ENCODE measurements around the gene TSPAN18. TPM values are rescaled to one million over a fixed set of nuclear protein-coding genes. Genes with fewer than 3 reads are reported as not detected.

Gene TSPAN18
- total RNA-seq, 1 donor from 2014 or later = 52.8 TPM

GRCh38 chr11:44952500-44953260, 225.9 kb downstream of the TSPAN18 start:
- H3K4me1 Mint-ChIP-seq (ENCODE audit: unreplicated experiment) = peaks cover 31% of the 10 kb centered on the region

GRCh38 chr11:44954051-44954906, 227.5 kb downstream of the TSPAN18 start:
- H3K9me3 Mint-ChIP-seq = no peaks in the 10 kb centered on the region
- peaks cover 33% of the 10 kb centered on the region for H3K27me3 Mint-ChIP-seq
- H3K27ac Mint-ChIP-seq = no peak overlapping the region
- peaks cover 39% of the 10 kb centered on the region for H3K4me1 Mint-ChIP-seq (ENCODE audit: unreplicated experiment)
- no peak for TF ChIP-seq CTCF (conservative IDR thresholded peaks at IDR 0.05)
- no peaks in the 10 kb centered on the region for H3K36me3 Mint-ChIP-seq
- DNase-seq (ENCODE audit: extremely low spot score, unreplicated experiment) = no peak
- H3K4me3 Mint-ChIP-seq = no peak overlapping the region

More at GRCh38 chr11:44952500-44953260, 225.9 kb downstream of the TSPAN18 start:
- H3K36me3 Mint-ChIP-seq = no peaks in the 10 kb centered on the region
- H3K9me3 Mint-ChIP-seq = no peaks in the 10 kb centered on the region
- DNase-seq (ENCODE audit: extremely low spot score, unreplicated experiment) = no peak
- no peak for TF ChIP-seq CTCF (conservative IDR thresholded peaks at IDR 0.05)
- H3K27ac Mint-ChIP-seq = peak overlapping the region; percentile 39
- H3K4me3 Mint-ChIP-seq = peak overlapping the region; percentile 82
- H3K27me3 Mint-ChIP-seq = peaks cover 25% of the 10 kb centered on the region

GRCh38 chr11:44955015-44955738, 228.4 kb downstream of the TSPAN18 start:
- peaks cover 33% of the 10 kb centered on the region for H3K27me3 Mint-ChIP-seq

GRCh38 chr11:44957040-44957515, 230.3 kb downstream of the TSPAN18 start:
- H3K27ac Mint-ChIP-seq = no peak overlapping the region
- no peak for DNase-seq (ENCODE audit: extremely low spot score, unreplicated experiment)
- H3K9me3 Mint-ChIP-seq = no peaks in the 10 kb centered on the region

More at GRCh38 chr11:44955015-44955738, 228.4 kb downstream of the TSPAN18 start:
- Mint-ChIP-seq H3K36me3 (no peaks in the 10 kb centered on the region), H3K9me3 (no peaks in the 10 kb centered on the region), H3K4me3 (peak overlapping the region; percentile 4), H3K4me1 (ENCODE audit: unreplicated experiment) (peaks cover 42% of the 10 kb centered on the region), H3K27ac (peak overlapping the region; percentile 23)
- TF ChIP-seq CTCF (conservative IDR thresholded peaks at IDR 0.05) = no peak
- DNase-seq (ENCODE audit: extremely low spot score, unreplicated experiment) = no peak

More at GRCh38 chr11:44957040-44957515, 230.3 kb downstream of the TSPAN18 start:
- peaks cover 44% of the 10 kb centered on the region for H3K4me1 Mint-ChIP-seq (ENCODE audit: unreplicated experiment)
- peaks cover 33% of the 10 kb centered on the region for H3K27me3 Mint-ChIP-seq
- no peak for TF ChIP-seq CTCF (conservative IDR thresholded peaks at IDR 0.05)
- no peaks in the 10 kb centered on the region for H3K36me3 Mint-ChIP-seq
- peak overlapping the region; percentile 44 for H3K4me3 Mint-ChIP-seq

All from type B pancreatic cell (in vitro differentiated cells).